CD4-positive, alpha-beta T cell treated with Interleukin-17A for 1 hour (primary cell): Measurements from ENCODE around the gene BLNK.
"Not testable (repeated sequence)": the region's sequence is repeated elsewhere in the genome, so short reads cannot be mapped to it uniquely, and the experiment has no call there.

Experiments used
- DNase-seq: peaks from one replicate; pipeline ENCODE4 v3.0.0-alpha.2; 2020

The BLNK gene

GRCh38 chr10:96218826-96219225, 52.5 kb downstream of the BLNK start:
- no peak for DNase-seq

DNA sequence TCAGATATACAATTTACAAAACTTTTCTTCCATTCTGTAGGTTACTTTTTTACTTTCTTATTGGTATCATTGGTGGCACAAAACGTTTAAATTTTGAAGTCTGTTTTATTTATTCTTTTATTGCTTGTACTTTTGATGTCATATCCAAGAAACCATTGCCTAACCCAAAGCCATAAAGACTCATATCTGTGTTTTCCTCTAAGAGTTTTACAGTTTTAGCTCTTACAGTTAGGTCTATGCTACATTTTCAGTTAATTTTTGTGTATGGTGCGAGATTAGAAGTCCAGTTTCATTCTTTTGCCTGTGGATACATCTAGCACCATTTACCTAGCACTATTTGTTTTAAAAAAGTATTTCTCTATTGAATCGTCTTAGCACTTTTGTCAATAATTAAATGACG, 53.7 kb downstream of the BLNK start:
- DNase-seq: no peak

- DNase-seq: no peak
These were observed 54.6 kb downstream of the BLNK start for GRCh38 chr10:96216775-96217174.

DNA sequence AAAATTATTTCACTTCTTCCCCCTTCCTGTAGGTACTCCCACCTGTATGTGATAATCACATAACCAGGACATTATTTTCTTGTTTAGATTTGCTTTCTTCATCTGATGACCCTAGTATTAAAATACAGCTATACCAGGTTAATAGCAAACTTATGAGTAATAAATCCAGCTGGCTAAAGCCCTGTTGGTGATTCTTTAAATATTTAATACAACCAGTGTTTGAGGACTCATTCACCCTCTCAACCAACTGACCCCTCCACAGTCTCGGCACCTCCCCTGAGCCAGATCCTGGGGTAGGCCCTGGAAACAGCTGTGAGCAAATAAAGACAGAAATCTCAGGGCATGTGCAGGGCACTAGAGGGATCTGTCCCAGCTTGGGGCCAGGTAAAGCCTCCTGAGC, 58.5 kb downstream of the BLNK start:
- DNase-seq: no peak

DNA sequence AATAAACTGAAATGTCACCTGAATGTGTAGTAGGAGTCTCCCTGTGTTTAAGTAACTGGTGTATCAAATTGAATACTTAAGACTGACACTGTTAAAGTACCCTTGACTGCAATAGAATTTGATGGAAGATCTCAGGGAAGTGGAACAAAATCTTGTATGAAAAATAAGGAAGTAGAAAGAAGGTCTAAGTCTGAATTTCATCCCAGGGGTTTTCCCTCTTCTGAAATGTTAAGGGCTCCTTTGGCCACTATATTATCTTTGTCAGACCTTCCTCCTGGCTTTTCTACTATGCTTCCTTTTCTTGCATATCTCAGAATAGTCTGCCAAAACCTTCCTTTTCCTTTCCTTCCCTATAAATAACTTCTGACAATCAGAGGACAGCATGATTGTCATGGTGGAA, 59.6 kb downstream of the BLNK start:
- no peak for DNase-seq

- no peak for DNase-seq
These were observed 62.4 kb downstream of the BLNK start for GRCh38 chr10:96208946-96209345.

- DNase-seq: no peak
These were observed 63.1 kb downstream of the BLNK start for GRCh38 chr10:96208271-96208670.

GRCh38 chr10:96205580-96205979, 65.8 kb downstream of the BLNK start:
- no peak for DNase-seq

- no peak for DNase-seq
These were observed 69.8 kb downstream of the BLNK start for GRCh38 chr10:96201525-96201924.

GRCh38 chr10:96189505-96189904, 81.9 kb downstream of the BLNK start:
- DNase-seq: not testable (repeated sequence)

DNA sequence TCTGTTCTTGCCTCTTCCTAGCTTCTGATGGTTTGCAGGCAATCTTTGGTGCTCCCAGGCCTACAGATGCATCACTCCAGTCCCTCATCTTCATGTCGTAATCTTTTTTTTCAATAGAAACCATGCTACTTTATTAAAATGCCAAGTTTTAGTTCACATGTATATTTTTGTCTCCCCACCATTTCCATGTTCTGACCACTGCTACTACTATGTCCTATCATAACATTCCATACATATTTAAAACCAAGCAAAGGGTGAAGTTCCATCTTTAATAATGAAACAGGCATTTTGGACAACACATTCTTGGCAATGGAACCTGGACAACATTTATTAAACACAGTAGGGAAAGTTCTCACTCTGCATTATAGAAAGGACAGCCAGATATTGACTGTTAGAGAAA, 82.5 kb downstream of the BLNK start:
- no peak for DNase-seq

DNA sequence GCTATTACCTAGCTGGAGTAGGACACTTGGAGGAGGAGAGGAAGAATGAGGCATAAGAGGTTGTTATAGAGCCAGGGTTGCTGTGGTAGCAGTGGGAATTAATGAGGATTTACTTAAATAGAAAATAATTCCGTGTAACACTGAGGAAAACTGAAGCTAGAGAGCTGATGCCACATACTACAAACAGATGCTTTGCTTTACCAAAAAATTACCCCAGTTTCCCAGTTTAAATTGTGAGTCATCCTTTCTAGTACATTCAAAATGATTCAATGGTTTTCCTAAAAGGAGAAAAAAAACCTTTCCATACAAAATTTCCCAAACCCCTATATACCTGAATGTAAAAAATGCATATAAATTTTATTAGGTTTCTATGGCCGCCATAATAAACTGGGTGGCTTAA, 82.9 kb downstream of the BLNK start:
- no peak for DNase-seq

- no peak for DNase-seq
These were observed 94.4 kb downstream of the BLNK start for GRCh38 chr10:96176985-96177384.

DNA sequence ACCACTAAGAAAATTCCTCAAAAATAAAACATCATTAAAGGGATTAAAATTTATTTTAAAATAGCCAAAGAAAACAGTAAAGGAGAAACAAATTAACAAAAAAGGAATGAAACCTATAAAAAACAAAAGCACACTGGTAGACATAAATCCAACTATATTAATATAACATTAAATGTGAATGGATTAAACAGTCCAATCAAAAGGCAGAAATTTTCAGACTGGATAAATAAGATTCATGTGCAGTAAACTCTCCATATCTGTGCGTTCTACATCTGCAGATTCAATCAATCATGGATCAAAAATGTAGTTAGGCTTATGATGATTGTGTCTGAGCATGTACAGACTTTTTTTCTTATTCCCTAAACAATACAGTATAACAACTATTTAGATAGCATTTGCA, 98.7 kb downstream of the BLNK start:
- no peak for DNase-seq

DNA sequence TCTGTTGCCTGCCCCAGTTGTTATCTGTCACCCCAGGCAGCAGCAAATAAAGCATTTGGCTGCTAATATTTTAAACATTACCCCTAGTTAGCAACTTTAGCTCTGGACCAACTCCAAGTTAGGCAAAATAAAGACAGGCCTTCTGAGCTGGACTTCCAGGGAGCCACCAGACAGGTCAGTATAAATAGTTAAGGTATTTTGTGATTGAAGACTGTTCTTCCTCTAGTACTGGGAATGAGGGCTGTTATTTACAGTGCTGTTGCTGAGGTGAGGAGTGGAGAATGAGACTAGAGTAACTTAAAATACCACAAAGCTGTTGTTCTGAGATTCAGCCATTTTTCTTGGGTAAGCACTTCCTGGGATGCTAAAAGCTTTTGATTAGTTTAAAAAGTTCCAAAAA, 101.1 kb downstream of the BLNK start:
- no peak for DNase-seq

GRCh38 chr10:96168546-96168945, 102.8 kb downstream of the BLNK start:
- no peak for DNase-seq

DNA sequence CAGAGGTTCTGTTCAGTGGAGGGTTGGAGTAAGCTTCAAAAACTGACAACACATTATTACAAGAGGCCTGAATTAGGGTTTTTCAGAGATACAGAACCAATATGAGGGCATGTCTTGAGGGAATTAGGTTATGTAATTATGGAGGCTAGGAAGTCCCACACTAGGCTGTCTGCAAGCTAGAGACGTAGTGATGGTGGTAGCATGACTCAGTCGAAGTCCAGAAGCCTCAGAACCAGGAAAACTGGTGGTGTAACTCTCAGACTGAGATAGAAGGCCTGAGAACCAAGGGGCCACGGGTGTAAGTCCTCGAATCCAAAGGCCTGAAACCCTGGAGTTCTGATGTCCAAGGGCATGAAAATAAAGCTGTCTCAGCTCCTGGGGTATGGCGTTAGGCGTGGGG, 105.6 kb downstream of the BLNK start:
- no peak for DNase-seq

DNA sequence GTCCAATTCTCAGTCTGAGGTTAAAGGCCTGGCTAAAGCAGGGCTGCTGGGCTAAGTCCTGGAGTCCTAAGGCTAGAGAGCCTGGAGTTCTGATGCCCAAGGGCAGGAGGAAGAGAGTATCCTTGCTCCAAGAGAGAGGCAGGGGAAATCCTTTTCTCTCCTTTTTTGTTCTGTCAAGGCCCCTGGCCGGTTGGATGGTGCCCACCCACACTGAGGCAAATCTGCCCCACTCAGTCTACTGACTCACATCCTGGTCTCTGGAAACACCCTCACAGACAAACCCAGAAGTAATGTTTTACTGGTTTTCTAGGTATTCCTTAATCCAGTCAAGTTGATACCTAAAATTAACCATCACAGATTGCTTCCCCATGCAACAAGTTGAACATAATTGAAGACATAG, 118.3 kb downstream of the BLNK start:
- DNase-seq: no peak

- DNase-seq: no peak
These were observed 118.9 kb downstream of the BLNK start for GRCh38 chr10:96152437-96152836.
